ENCODE data around the gene SYP.

DNA sequence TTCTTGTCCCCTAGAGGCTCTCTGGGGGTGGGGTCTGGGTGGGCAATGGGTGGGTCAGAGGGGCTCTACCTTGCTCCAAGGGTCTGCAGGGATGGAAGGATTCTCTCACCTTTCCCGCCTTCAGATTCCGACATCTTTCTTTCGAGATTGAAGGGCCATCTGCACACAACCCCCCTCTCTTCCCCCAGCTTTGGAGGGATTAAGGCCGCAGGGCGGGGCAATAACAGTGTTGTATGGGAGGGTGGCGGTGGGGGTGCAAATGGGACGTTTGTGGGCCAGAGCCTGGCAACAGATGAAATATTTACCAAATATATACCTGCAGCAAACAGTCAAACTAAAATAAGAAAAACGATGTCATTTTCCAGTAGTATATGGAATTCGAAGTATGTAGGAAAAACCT is 33.2 kb upstream of the SYP start, which contains the start of gene CACNA1F:
- TF ChIP-seq, protein P1, sequence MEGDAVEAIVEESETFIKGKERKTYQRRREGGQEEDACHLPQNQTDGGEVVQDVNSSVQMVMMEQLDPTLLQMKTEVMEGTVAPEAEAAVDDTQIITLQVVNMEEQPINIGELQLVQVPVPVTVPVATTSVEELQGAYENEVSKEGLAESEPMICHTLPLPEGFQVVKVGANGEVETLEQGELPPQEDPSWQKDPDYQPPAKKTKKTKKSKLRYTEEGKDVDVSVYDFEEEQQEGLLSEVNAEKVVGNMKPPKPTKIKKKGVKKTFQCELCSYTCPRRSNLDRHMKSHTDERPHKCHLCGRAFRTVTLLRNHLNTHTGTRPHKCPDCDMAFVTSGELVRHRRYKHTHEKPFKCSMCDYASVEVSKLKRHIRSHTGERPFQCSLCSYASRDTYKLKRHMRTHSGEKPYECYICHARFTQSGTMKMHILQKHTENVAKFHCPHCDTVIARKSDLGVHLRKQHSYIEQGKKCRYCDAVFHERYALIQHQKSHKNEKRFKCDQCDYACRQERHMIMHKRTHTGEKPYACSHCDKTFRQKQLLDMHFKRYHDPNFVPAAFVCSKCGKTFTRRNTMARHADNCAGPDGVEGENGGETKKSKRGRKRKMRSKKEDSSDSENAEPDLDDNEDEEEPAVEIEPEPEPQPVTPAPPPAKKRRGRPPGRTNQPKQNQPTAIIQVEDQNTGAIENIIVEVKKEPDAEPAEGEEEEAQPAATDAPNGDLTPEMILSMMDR (IDR thresholded peaks at IDR 0.05; ENCODE audit: borderline replicate concordance, extremely low read depth, low read length, poor library complexity, severe bottlenecking): no peak
- no peak for TF ChIP-seq EZH2 (IDR thresholded peaks at IDR 0.05; ENCODE audit: borderline replicate concordance, low read depth, low read length, severe bottlenecking)
